ENCODE measurements around the gene OR52M1.

The OR52M1 gene

GRCh38 chr11:4576880-4577279, 31.9 kb downstream of the OR52M1 start:
- no peak for DNase-seq

- DNase-seq: no peak
Observed at GRCh38 chr11:4577761-4578160, 32.8 kb downstream of the OR52M1 start.

DNA sequence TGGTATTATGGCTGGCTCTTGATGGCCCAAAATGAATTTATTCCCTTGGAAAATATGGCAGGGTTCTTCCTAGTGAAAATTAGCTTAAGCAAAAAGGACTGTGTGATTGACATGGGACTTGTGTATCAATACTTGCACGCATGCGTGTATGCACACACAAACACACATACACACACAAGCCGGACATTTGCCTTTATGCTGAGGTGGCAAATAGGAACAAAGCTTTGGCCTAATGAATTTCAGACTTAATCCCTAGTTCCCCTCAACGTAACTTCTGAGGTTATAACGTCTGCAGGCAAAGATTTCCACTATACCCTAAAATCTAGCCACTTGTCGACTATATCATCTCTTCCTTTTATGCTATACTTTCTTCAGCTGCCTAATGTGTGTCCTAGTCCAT, 33.6 kb downstream of the OR52M1 start:
- no peak for DNase-seq

GRCh38 chr11:4580124-4580523, 35.1 kb downstream of the OR52M1 start:
- DNase-seq: no peak

DNA sequence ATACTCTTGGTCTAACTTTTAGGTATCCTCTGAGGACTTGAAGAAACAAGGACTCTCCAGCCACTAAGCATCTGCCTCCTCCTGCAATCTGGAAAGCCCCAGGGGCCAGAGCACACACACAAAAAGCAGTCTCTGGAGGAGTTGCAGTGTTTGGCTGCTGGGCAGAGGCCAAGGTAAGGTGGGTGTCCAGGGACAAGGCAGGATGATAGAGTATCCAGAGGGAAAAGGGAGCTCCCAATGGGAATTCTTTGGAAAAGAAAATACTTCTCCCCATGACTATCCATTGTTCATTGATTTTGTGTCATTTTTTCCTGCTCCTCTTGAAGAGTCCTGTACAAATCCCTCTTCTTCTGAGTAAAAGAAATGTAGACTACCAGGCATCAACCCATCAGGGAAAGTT, 36.5 kb downstream of the OR52M1 start, which contains the start of gene OR52I2:
Gene OR52I2 (plus strand): TSS at position 301 of the 400 bp plus-strand sequence.
- no peak for DNase-seq

GRCh38 chr11:4589017-4589416, 44.0 kb downstream of the OR52M1 start:
- no peak for DNase-seq

DNA sequence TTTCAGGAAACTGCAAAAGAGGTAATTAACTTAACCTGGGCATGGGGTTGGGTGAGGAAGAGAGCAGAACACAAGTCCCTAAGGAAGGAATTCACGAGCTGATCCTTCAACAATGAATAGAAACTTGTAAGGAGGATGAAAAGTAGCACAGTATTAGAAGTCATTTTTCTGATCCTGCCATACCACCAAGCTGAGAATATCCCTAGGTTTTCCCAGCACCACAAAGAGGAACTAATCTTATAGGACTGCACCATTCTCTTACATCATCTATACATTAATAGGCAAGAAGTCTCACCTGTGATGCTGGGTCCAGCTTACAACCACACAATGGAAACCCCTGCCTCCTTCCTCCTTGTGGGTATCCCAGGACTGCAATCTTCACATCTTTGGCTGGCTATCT, 48.7 kb downstream of the OR52M1 start, which contains the start of gene OR52I1:
Gene OR52I1 (plus strand): TSS at position 301 of the 400 bp plus-strand sequence. CDS start 0 bp downstream, at position 301.
- no peak for DNase-seq
